Placental epithelial cell (primary cell): ENCODE results near the gene LEF1. TPM values are rescaled to one million over a fixed set of nuclear protein-coding genes. Genes with fewer than 3 reads are reported as not detected.

Source experiments
- total RNA-seq: library from RNA; depleted of rRNA; stranded (reverse); fragments of >200 nt; gene quantifications from 2 replicates; pipeline ENCODE4 v1.2.3, GENCODE V29; 2012

LEF1 gene
- total RNA-seq = 0.79 TPM in 1 of 2 replicates, not detected in the other

DNA sequence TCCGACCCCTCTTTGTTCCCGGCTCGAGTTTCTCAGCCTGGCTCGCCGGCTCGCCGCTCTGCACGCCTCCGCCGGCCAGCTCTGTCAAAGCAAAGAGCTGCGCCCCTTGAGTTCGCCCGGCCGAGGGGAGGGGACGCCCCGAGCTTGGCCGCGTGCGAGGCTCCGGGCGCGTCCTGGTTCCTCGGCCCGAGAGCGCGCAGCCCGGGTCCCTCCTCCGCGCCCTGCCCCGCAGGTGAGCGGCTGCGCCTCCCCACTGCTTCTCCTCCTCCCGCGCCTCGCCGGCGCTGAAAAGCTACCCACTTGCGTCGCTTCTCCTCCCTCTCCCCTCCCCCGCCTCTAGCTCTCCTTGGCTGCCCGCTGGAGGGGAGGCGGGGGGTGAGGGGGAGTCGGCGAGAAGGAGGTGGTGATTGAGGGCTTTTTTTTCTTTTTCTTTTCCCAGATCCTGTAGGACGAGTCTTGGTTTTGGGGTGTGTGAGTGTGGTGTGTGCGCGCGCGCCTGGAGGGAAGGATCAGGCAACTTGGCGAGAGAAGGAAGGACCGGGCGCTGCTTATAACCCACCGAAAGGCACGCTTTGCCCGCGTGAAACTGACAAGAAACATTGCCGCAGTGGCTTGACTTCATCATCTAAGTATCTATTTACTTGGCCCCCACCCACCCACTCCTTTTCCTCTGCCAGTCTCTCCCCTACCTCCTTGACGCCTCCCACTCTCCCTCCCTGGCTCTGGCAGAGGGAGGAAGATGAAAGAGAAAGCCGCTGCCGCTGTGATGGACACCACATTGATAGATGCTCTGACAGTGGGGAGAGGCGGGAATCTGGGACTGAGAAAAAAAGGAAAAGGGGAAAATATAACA is at the start of gene LEF1:
Gene LEF1, minus strand, starts transcription at position 262 of the 853 bp plus-strand sequence. CDS start 1,165 bp downstream, outside the sequence.

Other genes with a start within 250 kb of the LEF1 start
- 2.7 and 8.2 TPM in 2 replicates for gene CYP2U1, start 237.4 kb downstream of the LEF1 start, total RNA-seq
- gene HADH, start 179.0 kb downstream of the LEF1 start, total RNA-seq = 10.6 and 14.1 TPM in 2 replicates